ENCODE measurements around the gene STK25. TPM values are rescaled to one million over a fixed set of nuclear protein-coding genes. Genes with fewer than 3 reads are reported as not detected.

STK25 gene
- total RNA-seq, 1 experiment from 2014 or later: 159 TPM

GRCh38 chr2:241475267-241475666 is 33.1 kb downstream of the STK25 start:
- intact Hi-C loops (cut with micrococcal nuclease; ENCODE audit: unreplicated experiment): no loop called here
- TF ChIP-seq CTCF (IDR thresholded peaks at IDR 0.05; ENCODE audit: unreplicated experiment): no peak
- Mint-ChIP-seq H3K27ac (ENCODE audit: unreplicated experiment) (no peak overlapping the region), H3K9me3 (ENCODE audit: low read depth, unreplicated experiment) (no peaks in the 10 kb centered on the region), H3K27me3 (ENCODE audit: unreplicated experiment) (no peaks in the 10 kb centered on the region), H3K36me3 (ENCODE audit: insufficient read depth, unreplicated experiment) (peaks cover 10% of the 10 kb centered on the region), H3K4me1 (ENCODE audit: low read depth, unreplicated experiment) (no peaks in the 10 kb centered on the region), H3K4me3 (ENCODE audit: low read depth, unreplicated experiment) (no peak overlapping the region)
- BruUV-seq (replicated peaks): no TSS peak
- DNase-seq: no peak
- CTCF ChIA-PET: interaction anchor here (1.2 kb wide), 1 partner anchor 16 kb away, joined by 3 read pairs; no protein-coding TSS in a partner anchor

- no peak for TF ChIP-seq CTCF (IDR thresholded peaks at IDR 0.05; ENCODE audit: unreplicated experiment)
- Mint-ChIP-seq H3K27me3 (ENCODE audit: unreplicated experiment) (no peaks in the 10 kb centered on the region), H3K4me3 (ENCODE audit: low read depth, unreplicated experiment) (no peak overlapping the region), H3K36me3 (ENCODE audit: insufficient read depth, unreplicated experiment) (peaks cover 13% of the 10 kb centered on the region), H3K4me1 (ENCODE audit: low read depth, unreplicated experiment) (no peaks in the 10 kb centered on the region), H3K27ac (ENCODE audit: unreplicated experiment) (no peak overlapping the region), H3K9me3 (ENCODE audit: low read depth, unreplicated experiment) (no peaks in the 10 kb centered on the region)
- no peak for DNase-seq
- BruUV-seq (replicated peaks): no TSS peak
- CTCF ChIA-PET: no interaction called here
- intact Hi-C loops (cut with micrococcal nuclease; ENCODE audit: unreplicated experiment): no loop called here
Observed at GRCh38 chr2:241473399-241473798, 35.0 kb downstream of the STK25 start.

GRCh38 chr2:241469746-241470145 is 38.6 kb downstream of the STK25 start:
- H3K4me3 Mint-ChIP-seq (ENCODE audit: low read depth, unreplicated experiment): no peak overlapping the region
- no peak for TF ChIP-seq CTCF (IDR thresholded peaks at IDR 0.05; ENCODE audit: unreplicated experiment)
- BruUV-seq (replicated peaks): no TSS peak

GRCh38 chr2:241468476-241468781 is 40.0 kb downstream of the STK25 start:
- TF ChIP-seq CTCF (IDR thresholded peaks at IDR 0.05; ENCODE audit: unreplicated experiment): no peak
- CTCF ChIA-PET: no interaction called here
- Mint-ChIP-seq H3K27ac (ENCODE audit: unreplicated experiment) (no peak overlapping the region), H3K36me3 (ENCODE audit: insufficient read depth, unreplicated experiment) (peaks cover 18% of the 10 kb centered on the region), H3K4me1 (ENCODE audit: low read depth, unreplicated experiment) (no peaks in the 10 kb centered on the region), H3K27me3 (ENCODE audit: unreplicated experiment) (no peaks in the 10 kb centered on the region), H3K4me3 (ENCODE audit: low read depth, unreplicated experiment) (no peak overlapping the region), H3K9me3 (ENCODE audit: low read depth, unreplicated experiment) (no peaks in the 10 kb centered on the region)
- DNase-seq: no peak
- BruUV-seq (replicated peaks): no TSS peak
- intact Hi-C loops (cut with micrococcal nuclease; ENCODE audit: unreplicated experiment): no loop called here

More at GRCh38 chr2:241469746-241470145, 38.6 kb downstream of the STK25 start:
- no peak for DNase-seq
- Mint-ChIP-seq H3K4me1 (ENCODE audit: low read depth, unreplicated experiment) (no peaks in the 10 kb centered on the region), H3K27me3 (ENCODE audit: unreplicated experiment) (no peaks in the 10 kb centered on the region), H3K9me3 (ENCODE audit: low read depth, unreplicated experiment) (no peaks in the 10 kb centered on the region), H3K36me3 (ENCODE audit: insufficient read depth, unreplicated experiment) (peaks cover 18% of the 10 kb centered on the region), H3K27ac (ENCODE audit: unreplicated experiment) (no peak overlapping the region)
- intact Hi-C loops (cut with micrococcal nuclease; ENCODE audit: unreplicated experiment): no loop called here
- CTCF ChIA-PET: no interaction called here
